Endothelial cell of umbilical vein (primary cell): Measurements from ENCODE around the gene BRSK2. TPM values are rescaled to one million over a fixed set of nuclear protein-coding genes. Genes with fewer than 3 reads are reported as not detected.

Source experiments
- BruUV-seq: library from RNA; stranded (reverse); fragments of 400-500 nt; replicated peaks from 2 replicates; lab custom pipeline; 2021; lab: Mats Ljungman, UMichigan
- CTCF ChIA-PET: fragments of 300-600, 350-600 bp; sonication (Branson Sonifier 250); formaldehyde crosslinking; loops from one replicate; lab custom pipeline; 2021; ENCODE audit warnings: antibody characterized with exemption, inconsistent platforms; lab: Charles Lee
- POLR2A ChIA-PET: fragments of 300-600, 350-600 bp; sonication (Branson Sonifier 250); formaldehyde crosslinking; loops from one replicate; lab custom pipeline; 2021; ENCODE audit warnings: antibody characterized with exemption, inconsistent platforms; lab: Charles Lee
- DNase-seq: peaks from one replicate; pipeline ENCODE4 v3.0.0-alpha.2; 2011; ENCODE audit warnings: low read depth, low spot score
- FAIRE-seq: peaks from 2 replicates; lab custom pipeline; 2011; peaks lifted over from hg19 to GRCh38; lab: Jason Lieb, UNC
- H2AFZ ChIP-seq: 2 replicates; pipeline ENCODE4 v1.6.0; 2012; ENCODE audit warnings: low read depth, low read length, control low read depth, inconsistent platforms
- H3K27ac ChIP-seq: 2 replicates; pipeline ENCODE4 v1.5.1; 2011; ENCODE audit warnings: low read depth, mild to moderate bottlenecking, control low read depth, low read length, moderate library complexity; ENCODE audit not compliant: insufficient read depth
- H3K27me3 ChIP-seq, 2 experiments: 2 replicates each; pipeline versions ENCODE4 v1.6.0 to v1.6.1; 2011; ENCODE audit warnings: low read length in 2 of 2, mixed read lengths in 1 of 2; ENCODE audit not compliant: control insufficient read depth in 2 of 2, insufficient read depth in 2 of 2
- H3K36me3 ChIP-seq, 2 experiments: 2 replicates in 1 of 2; 3 replicates in 1 of 2; pipeline ENCODE4 v1.5.1; 2011; ENCODE audit warnings: low read length in 2 of 2, mild to moderate bottlenecking in 1 of 2, moderate library complexity in 1 of 2; ENCODE audit not compliant: control insufficient read depth in 2 of 2, insufficient read depth in 2 of 2; ENCODE audit errors: extremely low read depth in 1 of 2
- H3K4me1 ChIP-seq: 3 replicates; pipeline ENCODE4 v1.5.1; 2011; ENCODE audit warnings: mild to moderate bottlenecking, low read length; ENCODE audit not compliant: control insufficient read depth, insufficient read depth; ENCODE audit errors: extremely low read depth
- H3K4me2 ChIP-seq: 2 replicates; pipeline ENCODE4 v1.6.1; 2011; ENCODE audit warnings: low read length, control low read depth, mixed read lengths; ENCODE audit not compliant: insufficient read depth
- H3K4me3 ChIP-seq, 3 experiments: fragments of 200-600 bp in 1 of 3; sonication (generic), shearing (Covaris generic) in 1 of 3; replicated peaks in 1 of 3; 2 replicates each; pipeline ENCODE4 v1.5.1; 2011 to 2016; ENCODE audit warnings: control low read depth in 3 of 3, low read length in 3 of 3, mild to moderate bottlenecking in 2 of 3, inconsistent platforms in 1 of 3, low read depth in 1 of 3, moderate library complexity in 1 of 3; ENCODE audit not compliant: insufficient read depth in 1 of 3
- H3K79me2 ChIP-seq: 2 replicates; pipeline ENCODE4 v1.6.0; 2012; ENCODE audit warnings: low read length, inconsistent platforms; ENCODE audit not compliant: control insufficient read depth, insufficient read depth
- H3K9ac ChIP-seq: replicated peaks from 2 replicates; pipeline ENCODE3; 2011; ENCODE audit warnings: low read length, control low read depth; ENCODE audit not compliant: insufficient read depth; ENCODE audit errors: extremely low read depth
- H3K9me1 ChIP-seq: replicated peaks from 3 replicates; pipeline ENCODE4 v1.6.0; 2011; ENCODE audit warnings: mild to moderate bottlenecking, low read length; ENCODE audit not compliant: control insufficient read depth, insufficient read depth; ENCODE audit errors: extremely low read depth
- H3K9me3 ChIP-seq: replicated peaks from 2 replicates; pipeline ENCODE4 v1.5.1; 2012; ENCODE audit warnings: low read length, inconsistent platforms; ENCODE audit not compliant: control insufficient read depth, insufficient read depth
- H4K20me1 ChIP-seq: replicated peaks from 2 replicates; pipeline ENCODE3; 2011; ENCODE audit warnings: mild to moderate bottlenecking, low read length; ENCODE audit not compliant: control insufficient read depth, insufficient read depth; ENCODE audit errors: extremely low read depth
- CTCF ChIP-seq, 2 donors: IDR thresholded peaks; 1 replicate in 1 of 2; 2 replicates in 1 of 2; pipeline ENCODE4 v1.5.1; 2011; ENCODE audit warnings: low read length in 2 of 2, mild to moderate bottlenecking in 2 of 2, moderate library complexity in 2 of 2, control low read depth in 1 of 2, inconsistent platforms in 1 of 2, low read depth in 1 of 2; ENCODE audit not compliant: insufficient read depth in 1 of 2; ENCODE audit errors: extremely low read depth in 1 of 2
- EZH2 ChIP-seq: IDR thresholded peaks from 2 replicates; pipeline ENCODE4 v1.6.1; 2012; ENCODE audit warnings: borderline replicate concordance, low read depth, mild to moderate bottlenecking, moderate library complexity, low read length, inconsistent platforms; ENCODE audit not compliant: severe bottlenecking
- FOS ChIP-seq: IDR thresholded peaks from 2 replicates; pipeline ENCODE4 v1.6.1; 2011; ENCODE audit warnings: mild to moderate bottlenecking, low read length, moderate library complexity, borderline replicate concordance; ENCODE audit not compliant: insufficient read depth
- GATA2 ChIP-seq: IDR thresholded peaks from 2 replicates; pipeline ENCODE4 v1.7.0; 2011; ENCODE audit warnings: low read depth, mild to moderate bottlenecking, moderate library complexity, mixed read lengths, low read length; ENCODE audit not compliant: insufficient read length, insufficient read depth
- JUN ChIP-seq: IDR thresholded peaks from 2 replicates; pipeline ENCODE4 v1.6.1; 2011; ENCODE audit warnings: borderline replicate concordance, low read depth; ENCODE audit not compliant: insufficient read length, insufficient read depth
- MAX ChIP-seq: IDR thresholded peaks from 2 replicates; pipeline ENCODE4 v1.6.1; 2011; ENCODE audit not compliant: insufficient read depth, insufficient read length
- MYC ChIP-seq: IDR thresholded peaks from one replicate; pipeline ENCODE4 v1.6.1; 2011; ENCODE audit warnings: mild to moderate bottlenecking, low read depth, low read length
- POLR2A ChIP-seq: IDR thresholded peaks from 2 replicates; pipeline ENCODE4 v1.6.1; 2012; ENCODE audit warnings: low read depth, mild to moderate bottlenecking, control low read depth, low read length
- POLR2AphosphoS5 ChIP-seq: IDR thresholded peaks from 2 replicates; pipeline ENCODE4 v1.6.1; 2012; ENCODE audit warnings: low read depth, mild to moderate bottlenecking, control low read depth, low read length, moderate library complexity; ENCODE audit not compliant: insufficient read depth
- dilution Hi-C: fragments of 300-500 bp; cut with MboI; formaldehyde crosslinking; loops from one replicate; pipeline ENCODE4 v1.15.0; 2019; ENCODE audit warnings: low sequenced_read_pairs; ENCODE audit not compliant: extremely low pct_ligation_motif_present
- intact Hi-C: fragments of 100-400 bp; cut with micrococcal nuclease; formaldehyde crosslinking; loops from one replicate; pipeline ENCODE4 v1.10.0; 2022
- polyA plus RNA-seq, 4 experiments: library from polyadenylated mRNA; depleted of rRNA in 3 of 4; stranded (reverse) in 3 of 4; unstranded in 1 of 4; fragments of >200 nt; gene quantifications; 2 replicates each; pipeline versions ENCODE4 v1.2.1 to v1.2.3, GENCODE V29; 2011 to 2012; ENCODE audit warnings: missing spikeins in 1 of 4
- total RNA-seq: library from RNA; stranded (reverse); gene quantifications from 2 replicates; pipeline ENCODE4 v1.2.3, GENCODE V29; 2021

Gene BRSK2
- total and polyA plus RNA-seq, 2 donors (not counting 3 experiments of a cell fraction or from before 2014, with no cell fraction given), result 0.08 to 0.20 TPM

GRCh38 chr11:1359556-1359955, 30.2 kb upstream of the BRSK2 start:
- FAIRE-seq (no peak), DNase-seq (no peak)
- H3K27ac ChIP-seq, result no peak overlapping the region
- no peaks in the 10 kb centered on the region for H3K9me1 ChIP-seq
- H2AFZ ChIP-seq, result no peak overlapping the region
- dilution Hi-C loops, result no loop called here
- H3K9ac ChIP-seq, result no peak overlapping the region
- ChIA-PET POLR2A (no interaction called here), CTCF (no interaction called here)
- no peak overlapping the region for H3K4me3 ChIP-seq
- H3K9me3 ChIP-seq, result no peaks in the 10 kb centered on the region
- no peaks in the 10 kb centered on the region for H3K4me1 ChIP-seq
- no TSS peak for BruUV-seq
- H3K4me2 ChIP-seq, result no peak overlapping the region
- H4K20me1 ChIP-seq, result no peaks in the 10 kb centered on the region
- no peaks in the 10 kb centered on the region for H3K79me2 ChIP-seq
- H3K36me3 ChIP-seq, result no peaks in the 10 kb centered on the region
- TF ChIP-seq CTCF (IDR thresholded peaks at IDR 0.05; ENCODE audit: extremely low read depth in 1 of 2, insufficient read depth in 1 of 2, low read depth in 1 of 2, low read length in 2 of 2), result no peak
- intact Hi-C loops, result no loop called here
- H3K27me3 ChIP-seq, result peaks cover 0 to 1% of the 10 kb centered on the region in 2 experiments

GRCh38 chr11:1360181-1360834, 29.4 kb upstream of the BRSK2 start:
- CTCF ChIA-PET, result no interaction called here
- dilution Hi-C loops, result no loop called here

More at GRCh38 chr11:1360181-1360834, 29.4 kb upstream of the BRSK2 start:
- Histone ChIP-seq H3K4me2 (no peak overlapping the region), H3K27me3 (peaks cover 0 to 1% of the 10 kb centered on the region in 2 experiments), H3K27ac (no peak overlapping the region), H3K4me1 (no peaks in the 10 kb centered on the region), H2AFZ (no peak overlapping the region), H3K9ac (no peak overlapping the region), H3K4me3 (no peak overlapping the region), H3K9me1 (no peaks in the 10 kb centered on the region), H3K79me2 (no peaks in the 10 kb centered on the region), H3K9me3 (no peaks in the 10 kb centered on the region), H3K36me3 (no peaks in the 10 kb centered on the region), H4K20me1 (no peaks in the 10 kb centered on the region)
- intact Hi-C loops, result no loop called here
- POLR2A ChIA-PET, result no interaction called here
- DNase-seq (no peak), FAIRE-seq (no peak)
- TF ChIP-seq CTCF (IDR thresholded peaks at IDR 0.05; ENCODE audit: extremely low read depth in 1 of 2, insufficient read depth in 1 of 2, low read depth in 1 of 2, low read length in 2 of 2) (no peak), FOS (no peak), MYC (no peak), MAX (no peak), EZH2 (no peak), JUN (no peak), POLR2AphosphoS5 (no peak), GATA2 (no peak), POLR2A (no peak)
- BruUV-seq, result no TSS peak
